GM19452 (cell line): ENCODE measurements around the gene CEP104.
A peak's percentile ranks its signal among the peaks of the same experiment; 100 is the strongest.

Experiments used
- ATAC-seq: cut with Tn5 transposase; IDR thresholded peaks from one replicate; pipeline ENCODE4 v1.9.1; 2021; ENCODE audit not compliant: unreplicated experiment

The CEP104 gene

GRCh38 chr1:3869751-3870301 is 12.8 kb upstream of the CEP104 start:
- ATAC-seq, result no peak

- no peak for ATAC-seq
Observed at GRCh38 chr1:3868464-3869006, 11.5 kb upstream of the CEP104 start.

DNA sequence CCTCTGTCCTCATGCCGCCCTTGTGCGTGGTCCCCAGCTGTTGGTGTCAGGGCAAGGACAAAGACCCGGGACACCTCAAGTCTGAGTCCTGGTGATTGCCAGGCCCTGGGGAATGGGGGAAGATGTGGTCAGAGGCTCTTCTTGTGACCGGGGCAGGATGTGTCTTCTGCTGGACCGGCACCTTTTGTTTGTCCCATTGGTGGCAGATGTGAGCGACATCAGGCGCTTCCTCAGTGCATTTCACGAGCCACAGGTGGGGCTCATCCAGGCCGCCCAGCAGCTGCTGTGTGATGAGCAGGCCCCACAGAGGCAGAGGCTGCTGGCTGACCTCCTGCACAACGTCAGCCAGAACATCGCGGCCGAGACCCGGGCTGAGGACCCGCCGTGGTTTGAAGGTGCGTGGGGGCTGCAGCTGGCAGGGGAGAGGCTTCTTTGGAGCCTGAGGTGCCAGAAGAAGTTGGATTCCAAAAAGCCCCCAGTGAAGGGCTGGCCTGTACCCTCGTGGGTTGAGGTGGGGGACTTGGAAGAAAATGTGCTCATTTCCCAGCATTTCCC is 8.7 kb upstream of the CEP104 start:
- ATAC-seq, result no peak

GRCh38 chr1:3864884-3865283 is 7.9 kb upstream of the CEP104 start:
- ATAC-seq, result no peak

- ATAC-seq, result no peak
Observed at GRCh38 chr1:3863231-3863935, 6.4 kb upstream of the CEP104 start.

GRCh38 chr1:3858231-3858981 is 1.4 kb upstream of the CEP104 start:
- no peak for ATAC-seq

DNA sequence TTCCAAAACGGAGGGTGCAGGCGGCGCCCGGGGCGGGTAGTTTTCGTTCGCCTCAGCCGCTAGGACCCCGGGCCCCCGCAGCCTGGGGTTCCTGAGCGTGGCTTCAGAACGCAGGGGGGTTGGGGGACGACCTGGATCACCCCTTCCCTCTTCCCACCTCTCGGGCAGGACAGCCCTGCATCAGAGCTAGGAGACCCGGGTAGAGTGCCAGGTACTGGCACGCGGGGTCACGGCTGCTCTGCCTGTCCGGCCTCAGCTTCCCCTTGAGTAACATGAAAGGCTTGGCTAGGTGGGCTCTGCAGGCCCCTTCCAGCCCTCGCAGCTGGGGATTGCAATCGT is 749 bp upstream of the CEP104 start:
- ATAC-seq, result peak; percentile 2

GRCh38 chr1:3852711-3853485 is 4.1 kb downstream of the CEP104 start:
- ATAC-seq, result no peak

DNA sequence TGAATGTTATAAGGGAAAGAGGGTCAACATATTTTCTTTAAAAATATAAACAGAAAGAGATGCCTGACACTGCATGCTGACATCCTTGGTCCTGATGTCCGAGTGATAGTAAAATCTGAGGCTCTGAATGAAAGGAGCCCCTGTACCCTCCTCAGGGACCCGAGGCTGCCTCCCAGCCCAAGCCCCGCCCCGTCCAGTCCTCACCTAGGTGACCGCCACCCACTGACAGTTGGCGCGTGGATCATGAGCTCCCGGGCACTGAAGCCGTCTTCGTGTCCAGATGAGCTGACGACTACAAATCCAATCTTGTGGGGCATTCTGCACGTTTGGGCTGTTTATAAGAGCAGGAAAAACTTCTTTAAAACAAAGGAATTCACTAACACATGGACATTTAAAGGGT is 4.9 kb downstream of the CEP104 start:
- no peak for ATAC-seq

DNA sequence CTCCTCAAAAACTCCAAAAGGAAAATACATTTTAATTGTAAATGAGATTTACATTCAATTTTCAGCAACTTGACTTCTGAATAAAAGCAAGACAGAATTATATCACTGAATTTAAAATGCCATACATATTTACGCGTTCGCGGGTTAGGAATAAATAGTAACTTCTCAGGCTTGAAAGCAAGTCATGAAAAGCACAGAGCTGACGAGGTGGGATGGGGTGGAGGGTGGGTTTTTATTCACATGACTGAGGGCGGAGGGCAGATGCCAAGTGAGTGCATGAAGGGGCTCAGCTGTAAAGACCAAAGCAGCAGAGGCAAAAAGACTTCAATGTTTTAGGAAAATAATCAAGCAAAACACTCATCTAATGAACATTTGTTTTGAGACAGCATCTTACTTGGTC is 5.7 kb downstream of the CEP104 start:
- no peak for ATAC-seq

DNA sequence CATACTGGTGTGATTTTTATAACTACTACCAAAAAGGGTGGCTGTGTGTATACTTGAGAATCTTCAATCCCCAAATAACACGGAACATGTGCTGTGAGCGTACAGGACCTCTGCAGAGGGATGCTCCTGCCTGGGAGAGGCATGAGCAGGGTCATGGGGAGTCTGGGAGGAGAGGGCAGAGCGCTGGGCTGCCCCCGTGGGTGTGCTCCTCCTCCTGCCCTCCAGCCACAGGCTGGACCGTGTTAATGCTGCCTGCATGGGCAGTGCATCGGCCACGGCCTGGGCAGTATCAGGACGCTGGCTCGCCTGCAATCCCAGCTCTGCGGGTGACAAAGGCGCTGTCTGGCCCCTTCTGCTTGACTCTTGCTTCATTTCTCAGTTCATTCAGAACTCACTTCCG is 6.2 kb downstream of the CEP104 start:
- no peak for ATAC-seq

GRCh38 chr1:3847081-3847480 is 9.9 kb downstream of the CEP104 start:
- ATAC-seq, result no peak

DNA sequence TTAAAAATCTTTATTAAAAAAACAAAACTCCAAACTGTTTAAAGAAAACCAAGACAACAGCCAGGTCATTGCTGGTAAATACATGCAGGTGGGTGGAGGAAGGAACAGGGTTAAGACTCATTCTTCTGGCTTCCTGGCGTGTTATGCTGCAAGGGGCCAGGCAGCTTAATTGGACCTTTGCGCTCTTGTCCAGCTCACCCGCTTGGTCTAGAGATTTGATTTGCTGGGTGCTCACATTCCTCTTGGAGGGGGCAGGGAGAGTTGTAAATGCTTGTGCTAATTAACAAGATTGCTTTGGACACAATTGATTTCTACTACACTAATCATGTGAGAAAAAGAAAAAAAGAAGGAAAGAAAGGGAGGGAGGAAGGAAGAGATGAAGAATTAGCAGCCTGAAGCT is 10.5 kb downstream of the CEP104 start:
- no peak for ATAC-seq

DNA sequence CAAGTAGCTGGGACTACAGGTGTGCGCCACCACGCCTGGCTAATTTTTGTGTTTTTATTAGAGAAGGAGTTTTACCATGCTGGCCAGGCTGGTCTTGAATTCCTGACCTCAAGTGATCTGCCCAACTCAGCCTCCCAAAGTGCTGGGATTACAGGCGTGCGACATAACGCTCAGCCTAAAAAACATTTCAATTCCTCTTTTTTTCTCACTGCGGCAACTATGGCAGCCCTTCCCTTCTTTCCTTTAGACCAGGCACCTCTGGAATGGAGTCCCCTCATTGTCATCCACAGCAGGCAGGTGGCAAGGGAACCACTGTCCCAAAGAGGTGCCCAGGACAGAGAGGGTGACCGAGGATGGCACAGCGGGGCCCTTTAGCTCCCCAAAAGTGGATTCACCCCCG is 14.1 kb downstream of the CEP104 start:
- ATAC-seq, result no peak

GRCh38 chr1:3841491-3841890 is 15.5 kb downstream of the CEP104 start:
- no peak for ATAC-seq

GRCh38 chr1:3838788-3839187 is 18.2 kb downstream of the CEP104 start:
- no peak for ATAC-seq

GRCh38 chr1:3837685-3838084 is 19.3 kb downstream of the CEP104 start:
- no peak for ATAC-seq

DNA sequence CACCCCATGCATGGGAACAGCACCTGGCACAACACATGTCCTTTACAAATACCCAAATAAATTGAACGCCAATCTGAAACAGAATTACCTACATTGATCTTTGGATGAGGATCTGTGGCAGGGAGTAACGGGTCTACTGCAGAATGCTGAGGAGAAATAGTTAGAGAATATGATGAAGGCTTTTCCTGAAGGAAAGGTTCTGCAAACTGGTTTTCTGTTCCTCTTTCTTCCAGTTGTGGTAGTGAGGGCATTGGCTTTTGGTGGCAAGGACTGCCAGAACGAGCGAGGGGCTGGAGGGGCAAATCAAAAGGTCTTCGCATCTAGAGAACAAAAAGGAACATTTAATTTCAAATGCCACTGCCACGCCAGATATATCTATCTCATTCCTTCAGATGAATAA is 19.8 kb downstream of the CEP104 start:
- no peak for ATAC-seq

- no peak for ATAC-seq
Observed at GRCh38 chr1:3836421-3836820, 20.6 kb downstream of the CEP104 start.

DNA sequence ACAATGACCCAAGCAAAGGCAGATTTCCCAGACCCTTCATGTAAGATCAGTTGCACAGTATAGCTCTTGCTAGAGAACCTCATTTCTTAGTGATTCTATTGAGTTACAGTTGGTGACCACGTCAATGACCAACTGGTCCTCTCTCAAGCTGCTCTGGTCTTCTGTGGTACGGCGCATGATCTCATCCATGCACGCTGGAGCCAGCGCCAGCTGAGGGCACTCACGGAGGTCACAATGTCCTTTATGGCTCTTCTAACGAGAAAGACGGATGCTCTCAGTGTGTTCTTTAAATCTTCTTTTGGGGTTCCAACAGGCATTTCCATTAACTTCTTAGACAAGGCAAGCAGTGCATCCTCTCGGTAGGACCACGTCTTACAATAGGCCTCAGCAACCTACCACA is 22.3 kb downstream of the CEP104 start:
- ATAC-seq, result no peak

DNA sequence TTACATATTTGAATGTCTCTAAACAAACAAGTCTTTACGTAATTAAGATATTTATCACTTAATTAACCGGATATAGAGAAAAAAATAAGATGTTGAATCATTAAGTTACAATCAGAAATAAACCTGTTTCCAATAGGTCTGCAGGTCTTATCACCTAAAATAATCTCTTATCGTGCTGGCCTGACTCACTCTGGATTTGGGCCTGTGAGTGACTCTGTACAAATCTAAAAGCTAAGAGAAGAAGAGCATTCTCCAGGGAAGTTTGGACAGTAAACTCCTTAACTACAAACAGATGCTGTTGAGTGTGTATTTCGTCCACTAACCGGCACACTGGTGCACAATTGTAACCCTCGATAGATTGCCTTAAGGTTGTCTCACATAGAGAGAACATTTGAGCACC is 25.3 kb downstream of the CEP104 start:
- no peak for ATAC-seq
